ENCODE data around the gene TMEM131. TPM values are rescaled to one million over a fixed set of nuclear protein-coding genes. Genes with fewer than 3 reads are reported as not detected.

Gene TMEM131
- total RNA-seq, 1 donor from 2014 or later = 36.6 TPM

GRCh38 chr2:97845818-97846217 is 149.9 kb downstream of the TMEM131 start:
- no peaks in the 10 kb centered on the region for H3K9me3 Mint-ChIP-seq (ENCODE audit: unreplicated experiment)
- H3K4me3 Mint-ChIP-seq (ENCODE audit: unreplicated experiment) = no peak overlapping the region
- H3K27me3 Mint-ChIP-seq (ENCODE audit: unreplicated experiment) = no peaks in the 10 kb centered on the region
- peaks cover 10% of the 10 kb centered on the region for H3K4me1 Mint-ChIP-seq (ENCODE audit: low read depth, unreplicated experiment)
- TF ChIP-seq, protein P1, sequence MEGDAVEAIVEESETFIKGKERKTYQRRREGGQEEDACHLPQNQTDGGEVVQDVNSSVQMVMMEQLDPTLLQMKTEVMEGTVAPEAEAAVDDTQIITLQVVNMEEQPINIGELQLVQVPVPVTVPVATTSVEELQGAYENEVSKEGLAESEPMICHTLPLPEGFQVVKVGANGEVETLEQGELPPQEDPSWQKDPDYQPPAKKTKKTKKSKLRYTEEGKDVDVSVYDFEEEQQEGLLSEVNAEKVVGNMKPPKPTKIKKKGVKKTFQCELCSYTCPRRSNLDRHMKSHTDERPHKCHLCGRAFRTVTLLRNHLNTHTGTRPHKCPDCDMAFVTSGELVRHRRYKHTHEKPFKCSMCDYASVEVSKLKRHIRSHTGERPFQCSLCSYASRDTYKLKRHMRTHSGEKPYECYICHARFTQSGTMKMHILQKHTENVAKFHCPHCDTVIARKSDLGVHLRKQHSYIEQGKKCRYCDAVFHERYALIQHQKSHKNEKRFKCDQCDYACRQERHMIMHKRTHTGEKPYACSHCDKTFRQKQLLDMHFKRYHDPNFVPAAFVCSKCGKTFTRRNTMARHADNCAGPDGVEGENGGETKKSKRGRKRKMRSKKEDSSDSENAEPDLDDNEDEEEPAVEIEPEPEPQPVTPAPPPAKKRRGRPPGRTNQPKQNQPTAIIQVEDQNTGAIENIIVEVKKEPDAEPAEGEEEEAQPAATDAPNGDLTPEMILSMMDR (IDR thresholded peaks at IDR 0.05; ENCODE audit: partially characterized antibody, unreplicated experiment) = no peak
- no peak overlapping the region for H3K27ac Mint-ChIP-seq (ENCODE audit: unreplicated experiment)
- H3K36me3 Mint-ChIP-seq (ENCODE audit: unreplicated experiment) = no peaks in the 10 kb centered on the region
- DNase-seq = no peak

GRCh38 chr2:97845133-97845532 is 150.6 kb downstream of the TMEM131 start:
- no peak for DNase-seq
- peaks cover 10% of the 10 kb centered on the region for H3K4me1 Mint-ChIP-seq (ENCODE audit: low read depth, unreplicated experiment)
- H3K9me3 Mint-ChIP-seq (ENCODE audit: unreplicated experiment) = no peaks in the 10 kb centered on the region
- no peak overlapping the region for H3K4me3 Mint-ChIP-seq (ENCODE audit: unreplicated experiment)
- no peaks in the 10 kb centered on the region for H3K27me3 Mint-ChIP-seq (ENCODE audit: unreplicated experiment)
- no peaks in the 10 kb centered on the region for H3K36me3 Mint-ChIP-seq (ENCODE audit: unreplicated experiment)
- TF ChIP-seq, protein P1 (IDR thresholded peaks at IDR 0.05; ENCODE audit: partially characterized antibody, unreplicated experiment) = no peak
- H3K27ac Mint-ChIP-seq (ENCODE audit: unreplicated experiment) = no peak overlapping the region

DNA sequence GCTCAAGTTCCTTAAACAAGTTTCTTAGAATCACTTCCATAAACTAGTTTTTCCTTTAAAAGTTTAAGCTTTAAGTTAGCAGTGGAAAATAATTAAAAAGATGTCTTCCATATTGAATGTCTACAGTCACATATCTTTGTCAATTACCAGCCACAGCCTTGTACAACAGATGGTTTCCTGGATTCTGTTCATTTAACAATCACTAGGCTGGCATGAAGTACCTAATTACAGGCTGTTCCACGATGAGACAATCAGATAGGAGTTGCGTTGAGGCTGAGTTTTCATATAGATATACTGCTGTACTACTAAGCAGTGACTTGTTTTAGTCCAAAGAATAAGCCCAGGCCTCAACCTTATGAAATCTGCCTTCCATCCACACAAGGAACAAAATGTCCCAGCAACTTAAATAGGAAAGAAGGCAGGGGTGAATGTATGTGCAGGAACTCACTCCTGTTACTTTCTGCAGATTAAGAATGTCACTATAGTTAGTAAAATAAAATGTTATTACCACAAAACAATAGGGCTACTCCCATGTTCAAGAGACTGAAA is 151.4 kb downstream of the TMEM131 start:
- Mint-ChIP-seq H3K4me3 (ENCODE audit: unreplicated experiment) (no peak overlapping the region), H3K27ac (ENCODE audit: unreplicated experiment) (no peak overlapping the region), H3K9me3 (ENCODE audit: unreplicated experiment) (no peaks in the 10 kb centered on the region), H3K27me3 (ENCODE audit: unreplicated experiment) (no peaks in the 10 kb centered on the region), H3K36me3 (ENCODE audit: unreplicated experiment) (no peaks in the 10 kb centered on the region), H3K4me1 (ENCODE audit: low read depth, unreplicated experiment) (peaks cover 9% of the 10 kb centered on the region)
- no peak for DNase-seq
- TF ChIP-seq, protein P1 (IDR thresholded peaks at IDR 0.05; ENCODE audit: partially characterized antibody, unreplicated experiment) = no peak

DNA sequence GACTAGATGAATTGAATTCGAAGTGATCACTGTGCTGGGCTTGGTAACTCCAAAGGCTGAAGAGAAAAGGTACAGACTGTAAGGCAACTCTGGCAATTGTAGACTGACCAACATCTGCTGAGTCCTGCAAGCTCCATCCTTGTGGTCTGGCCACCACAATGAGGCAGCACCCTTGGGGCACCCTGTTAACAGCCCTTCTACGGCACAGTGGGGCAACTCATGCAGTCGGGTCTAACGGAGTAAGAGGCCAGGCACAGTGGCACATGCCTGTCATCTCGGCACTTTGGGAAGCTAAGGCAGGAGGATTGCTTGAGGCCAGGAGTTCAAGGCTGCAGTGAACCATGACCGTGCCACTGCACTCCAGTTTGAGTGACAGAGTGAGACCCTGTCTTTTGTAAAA is 155.6 kb downstream of the TMEM131 start:
- no peak overlapping the region for H3K4me3 Mint-ChIP-seq (ENCODE audit: unreplicated experiment)
- H3K4me1 Mint-ChIP-seq (ENCODE audit: low read depth, unreplicated experiment) = no peaks in the 10 kb centered on the region
- H3K9me3 Mint-ChIP-seq (ENCODE audit: unreplicated experiment) = peaks cover 2% of the 10 kb centered on the region
- H3K36me3 Mint-ChIP-seq (ENCODE audit: unreplicated experiment) = no peaks in the 10 kb centered on the region
- TF ChIP-seq, protein P1 (IDR thresholded peaks at IDR 0.05; ENCODE audit: partially characterized antibody, unreplicated experiment) = no peak
- no peaks in the 10 kb centered on the region for H3K27me3 Mint-ChIP-seq (ENCODE audit: unreplicated experiment)
- no peak for DNase-seq
- H3K27ac Mint-ChIP-seq (ENCODE audit: unreplicated experiment) = no peak overlapping the region

DNA sequence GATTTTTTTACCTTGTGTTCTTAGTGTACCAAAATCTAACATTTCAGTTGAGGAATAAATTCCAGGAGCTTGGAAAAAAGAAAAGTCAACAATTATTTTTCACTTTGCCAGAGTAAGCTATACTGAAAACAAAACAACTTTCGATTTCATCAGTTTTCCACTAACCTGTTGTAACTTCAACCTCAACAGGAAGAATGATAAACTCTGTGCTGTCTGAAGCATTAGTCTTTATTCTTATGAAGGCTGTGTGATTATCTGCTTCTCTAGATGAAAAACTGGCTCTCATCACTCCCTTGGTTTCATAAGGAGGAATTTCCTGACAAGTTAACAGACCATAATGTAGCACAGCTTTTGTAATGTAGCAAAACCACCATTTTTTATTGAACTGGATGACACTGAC is 161.1 kb downstream of the TMEM131 start:
- TF ChIP-seq, protein P1 (IDR thresholded peaks at IDR 0.05; ENCODE audit: partially characterized antibody, unreplicated experiment) = no peak
- no peak overlapping the region for H3K27ac Mint-ChIP-seq (ENCODE audit: unreplicated experiment)

More for the DNA sequence above, 161.1 kb downstream of the TMEM131 start:
- Mint-ChIP-seq H3K9me3 (ENCODE audit: unreplicated experiment) (peaks cover 2% of the 10 kb centered on the region), H3K4me1 (ENCODE audit: low read depth, unreplicated experiment) (peaks cover 5% of the 10 kb centered on the region), H3K4me3 (ENCODE audit: unreplicated experiment) (no peak overlapping the region), H3K36me3 (ENCODE audit: unreplicated experiment) (peaks cover 1% of the 10 kb centered on the region), H3K27me3 (ENCODE audit: unreplicated experiment) (no peaks in the 10 kb centered on the region)
- no peak for DNase-seq
